Measurements from ENCODE around the gene UBC. TPM values are rescaled to one million over a fixed set of nuclear protein-coding genes. Genes with fewer than 3 reads are reported as not detected.

UBC gene
- total and polyA plus RNA-seq, 9 of the 15 experiments (the other 6 are each of a cell fraction or from before 2014, with no cell fraction given) = 533 to 1,153 (median 813) TPM

GRCh38 chr12:124883263-124884130, 31.0 kb downstream of the UBC start (continued):
- no peak for TF ChIP-seq E2F5 (CRISPR knock-in tag; IDR thresholded peaks at IDR 0.05)
- TF ChIP-seq IFI16 (CRISPR knock-in tag; IDR thresholded peaks at IDR 0.05) = no peak
- no peak for TF ChIP-seq KLF13 (tag; IDR thresholded peaks at IDR 0.05; ENCODE audit: borderline replicate concordance, low read depth)
- peak; percentile 58; the same call in 1 of the 2 replicates for TF ChIP-seq ARID2 (IDR thresholded peaks at IDR 0.05)
- TF ChIP-seq ZBTB40 (IDR thresholded peaks at IDR 0.05) = no peak
- TF ChIP-seq ZBTB40 (CRISPR knock-in tag; IDR thresholded peaks at IDR 0.05) = no peak
- TF ChIP-seq ZKSCAN3 (CRISPR knock-in tag; IDR thresholded peaks at IDR 0.05) = no peak
- TF ChIP-seq ZNF77 (CRISPR knock-in tag; IDR thresholded peaks at IDR 0.05) = no peak
- TF ChIP-seq BMI1 (IDR thresholded peaks at IDR 0.05; ENCODE audit: low read length) = no peak
- TF ChIP-seq ZNF354B (CRISPR knock-in tag; IDR thresholded peaks at IDR 0.05) = no peak
- TF ChIP-seq STAT6 (CRISPR knock-in tag; IDR thresholded peaks at IDR 0.05) = no peak
- TF ChIP-seq ZBED1 (IDR thresholded peaks at IDR 0.05) = no peak
- TF ChIP-seq ATF4 (CRISPR knock-in tag; IDR thresholded peaks at IDR 0.05) = no peak
- TF ChIP-seq ZNF75A (CRISPR knock-in tag; IDR thresholded peaks at IDR 0.05) = no peak
- no peak for TF ChIP-seq ZNF707 (CRISPR knock-in tag; conservative IDR thresholded peaks at IDR 0.05)
- no peak for TF ChIP-seq GTF2F1 (IDR thresholded peaks at IDR 0.05; ENCODE audit: low read depth, low read length)

Measured in K562 (cell line).